RWPE1 (cell line): Measurements from ENCODE around the gene ZNF445.

ENCODE experiments used
- CTCF ChIA-PET: fragments of 350-600 bp; sonication (Branson Sonifier 250); formaldehyde crosslinking; extraction: SDS; loops from one replicate; lab custom pipeline; 2021; lab: Yijun Ruan, JAX
- POLR2A ChIA-PET: fragments of 400-600 bp; formaldehyde crosslinking; extraction: SDS; loops from one replicate; lab custom pipeline; 2020; ENCODE audit warnings: antibody characterized with exemption; ENCODE audit not compliant: low non-redundant PET; lab: Yijun Ruan, JAX
- DNase-seq: peaks from one replicate; pipeline ENCODE4 v3.0.0; 2012; ENCODE audit warnings: low spot score
- H3K27ac ChIP-seq: fragments of 450-650 bp; 2 replicates; pipeline ENCODE4 v1.5.1; 2017
- CTCF ChIP-seq: fragments of 450-650 bp; conservative IDR thresholded peaks from 2 replicates; pipeline ENCODE4 v1.5.1; 2017; ENCODE audit warnings: low read depth, mild to moderate bottlenecking

The ZNF445 gene

DNA sequence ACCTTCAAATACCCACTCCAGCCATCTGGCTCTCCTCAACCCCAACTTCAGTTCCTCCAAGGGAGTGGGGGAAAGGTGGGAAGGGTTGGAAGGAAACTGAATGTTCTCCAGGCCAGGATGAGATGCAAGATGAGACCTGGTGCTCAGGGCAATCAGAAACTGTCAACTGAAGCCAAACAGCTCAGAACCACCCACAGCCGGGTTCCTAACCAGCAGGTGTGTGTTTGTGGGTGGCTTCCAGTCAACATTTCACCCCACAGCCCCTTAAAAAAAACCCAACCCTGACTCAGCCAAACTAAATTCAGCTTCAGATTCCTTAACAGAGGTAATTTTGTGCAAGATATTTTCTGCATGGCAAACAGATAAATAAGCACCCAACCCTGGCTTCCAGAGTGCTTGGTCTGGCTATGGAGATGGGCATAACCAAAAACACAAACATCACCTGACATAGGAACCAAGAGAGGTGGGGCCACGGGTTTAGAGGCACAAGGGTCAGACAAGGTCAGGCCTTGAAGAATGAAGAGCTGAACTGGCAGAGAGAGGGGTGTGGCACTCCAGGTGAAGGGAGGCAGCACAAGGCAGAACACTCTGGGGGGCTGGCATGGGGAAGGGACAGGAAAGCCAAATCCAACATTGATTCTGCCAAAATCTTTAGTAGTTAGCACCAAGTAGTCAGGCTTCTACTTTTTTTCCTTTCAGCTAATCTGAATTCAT lies 34.7 kb downstream of the ZNF445 start:
- DNase-seq, result no peak
- no peak overlapping the region for H3K27ac ChIP-seq
- POLR2A ChIA-PET, result no interaction called here
- CTCF ChIA-PET, result no interaction called here
- TF ChIP-seq CTCF, result no peak

- TF ChIP-seq CTCF, result no peak
- ChIA-PET CTCF (interaction anchor here (0.6 to 0.8 kb wide), 3 partner anchors 34 to 116 kb away, joined by 3 to 6 read pairs (median 4); no protein-coding TSS in a partner anchor), POLR2A (no interaction called here)
- no peak overlapping the region for H3K27ac ChIP-seq
- DNase-seq, result no peak
Measured at GRCh38 chr3:44439499-44440295, 37.8 kb downstream of the ZNF445 start.

GRCh38 chr3:44437800-44438199 lies 39.7 kb downstream of the ZNF445 start:
- ChIA-PET CTCF (no interaction called here), POLR2A (no interaction called here)
- no peak overlapping the region for H3K27ac ChIP-seq
- no peak for TF ChIP-seq CTCF
- DNase-seq, result no peak

GRCh38 chr3:44436181-44436580 lies 41.3 kb downstream of the ZNF445 start:
- no peak for DNase-seq
- no peak overlapping the region for H3K27ac ChIP-seq
- ChIA-PET POLR2A (no interaction called here), CTCF (no interaction called here)
- no peak for TF ChIP-seq CTCF

- TF ChIP-seq CTCF, result no peak
- CTCF ChIA-PET, result no interaction called here
- no peak overlapping the region for H3K27ac ChIP-seq
- POLR2A ChIA-PET, result interaction anchor here (0.8 kb wide), 1 partner anchor 44 kb away, joined by 3 read pairs; no protein-coding TSS in a partner anchor
- no peak for DNase-seq
Measured at GRCh38 chr3:44434834-44435510, 42.5 kb downstream of the ZNF445 start.

- POLR2A ChIA-PET, result no interaction called here
- CTCF ChIA-PET, result no interaction called here
- no peak for DNase-seq
- no peak overlapping the region for H3K27ac ChIP-seq
- TF ChIP-seq CTCF, result no peak
Measured at GRCh38 chr3:44430466-44430865, 47.0 kb downstream of the ZNF445 start.
